ENCODE data around the gene HSD3B2. TPM values are rescaled to one million over a fixed set of nuclear protein-coding genes. Genes with fewer than 3 reads are reported as not detected.

HSD3B2 gene
- total and polyA plus RNA-seq, 2 of the 8 experiments (the other 6 are each of a cell fraction or from before 2014, with no cell fraction given): not detected

DNA sequence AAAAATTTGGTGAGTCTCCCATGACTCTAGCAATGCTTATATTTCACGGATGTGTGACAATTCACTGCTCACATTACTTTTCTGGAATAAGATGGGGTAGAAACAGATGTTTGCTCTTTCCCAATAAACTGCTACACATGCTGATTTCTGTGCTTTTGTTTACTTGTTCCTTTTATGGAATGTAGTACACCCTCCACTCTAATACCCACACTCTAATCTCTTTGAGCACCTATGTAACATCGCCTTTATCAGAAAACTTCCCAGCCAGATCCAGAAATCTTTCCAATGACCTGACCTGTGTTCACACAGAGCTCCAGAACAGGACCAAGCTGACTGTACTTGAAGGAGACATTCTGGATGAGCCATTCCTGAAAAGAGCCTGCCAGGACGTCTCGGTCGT lies 4.2 kb downstream of the HSD3B2 start:
- 96% methylated on average over 5 of the region's 5 CpGs; no CpG with 5 or more reads in 1 of the 2 experiments for WGBS, 2 experiments (ENCODE audit: extremely low coverage in 1 of 2, insufficient coverage in 1 of 2, insufficient read length in 1 of 2, insufficient replicate concordance in 2 of 2, low coverage in 1 of 2, low lambda C conversion rate in 2 of 2, missing lambda C conversion rate in 1 of 2)
- TF ChIP-seq CBX5 (IDR thresholded peaks at IDR 0.05; ENCODE audit: low read depth, low read length) (no peak), EGR1 (IDR thresholded peaks at IDR 0.05; ENCODE audit: borderline replicate concordance, low read depth, low read length) (no peak), GTF2F1 (IDR thresholded peaks at IDR 0.05; ENCODE audit: borderline replicate concordance, low read depth, low read length) (no peak), JUND (IDR thresholded peaks at IDR 0.05; ENCODE audit: low read length) (no peak), PHF8 (conservative IDR thresholded peaks at IDR 0.05; ENCODE audit: low read depth, low read length) (no peak), SIN3A (conservative IDR thresholded peaks at IDR 0.05 in 1 of 2, IDR thresholded peaks at IDR 0.05 in 1 of 2; ENCODE audit: low read depth in 1 of 2, low read length in 2 of 2) (no peak), TAF7 (optimal IDR thresholded peaks at IDR 0.05; ENCODE audit: borderline replicate concordance, low read depth, low read length) (no peak), CHD2 (IDR thresholded peaks at IDR 0.05; ENCODE audit: low read length) (no peak), SP4 (IDR thresholded peaks at IDR 0.05; ENCODE audit: low read length) (no peak)
- TF ChIP-seq, protein P1, sequence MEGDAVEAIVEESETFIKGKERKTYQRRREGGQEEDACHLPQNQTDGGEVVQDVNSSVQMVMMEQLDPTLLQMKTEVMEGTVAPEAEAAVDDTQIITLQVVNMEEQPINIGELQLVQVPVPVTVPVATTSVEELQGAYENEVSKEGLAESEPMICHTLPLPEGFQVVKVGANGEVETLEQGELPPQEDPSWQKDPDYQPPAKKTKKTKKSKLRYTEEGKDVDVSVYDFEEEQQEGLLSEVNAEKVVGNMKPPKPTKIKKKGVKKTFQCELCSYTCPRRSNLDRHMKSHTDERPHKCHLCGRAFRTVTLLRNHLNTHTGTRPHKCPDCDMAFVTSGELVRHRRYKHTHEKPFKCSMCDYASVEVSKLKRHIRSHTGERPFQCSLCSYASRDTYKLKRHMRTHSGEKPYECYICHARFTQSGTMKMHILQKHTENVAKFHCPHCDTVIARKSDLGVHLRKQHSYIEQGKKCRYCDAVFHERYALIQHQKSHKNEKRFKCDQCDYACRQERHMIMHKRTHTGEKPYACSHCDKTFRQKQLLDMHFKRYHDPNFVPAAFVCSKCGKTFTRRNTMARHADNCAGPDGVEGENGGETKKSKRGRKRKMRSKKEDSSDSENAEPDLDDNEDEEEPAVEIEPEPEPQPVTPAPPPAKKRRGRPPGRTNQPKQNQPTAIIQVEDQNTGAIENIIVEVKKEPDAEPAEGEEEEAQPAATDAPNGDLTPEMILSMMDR (IDR thresholded peaks at IDR 0.05; ENCODE audit: control extremely low read depth in 1 of 3, insufficient read depth in 1 of 3, low read depth in 1 of 3, low read length in 3 of 3): no peak

More for the DNA sequence above, 4.2 kb downstream of the HSD3B2 start:
- H2BK120ac ChIP-seq (replicated peaks; ENCODE audit: low read depth, low read length): no peak overlapping the region
- H2BK5ac ChIP-seq (ENCODE audit: low read depth, low read length): no peak overlapping the region
- DNase-seq (ENCODE audit: low read depth in 1 of 2, low spot score in 2 of 2) (no peak), FAIRE-seq (no peak)
- no peak overlapping the region for H3K9ac ChIP-seq (replicated peaks in 1 of 4; ENCODE audit: extremely low read depth in 1 of 4, low read depth in 3 of 4, low read length in 3 of 4)
- no peak overlapping the region for H3K4me3 ChIP-seq (ENCODE audit: extremely low read depth in 1 of 4, insufficient read depth in 2 of 4, low read depth in 3 of 4, low read length in 4 of 4)
- no peak overlapping the region for H3K4ac ChIP-seq (replicated peaks; ENCODE audit: insufficient read length, low read depth, low read length)
- no peak overlapping the region for H4K8ac ChIP-seq (ENCODE audit: extremely low read depth, insufficient read depth, low read length)
- H3K9me3 ChIP-seq (ENCODE audit: insufficient read depth in 2 of 2, low read depth in 1 of 2, low read length in 1 of 2): no peaks in the 10 kb centered on the region
- no peak overlapping the region for H2AFZ ChIP-seq (ENCODE audit: low read length)
- POLR2A ChIA-PET (ENCODE audit: partially characterized antibody): no interaction called here
- no peak overlapping the region for H3K4me2 ChIP-seq (ENCODE audit: insufficient read depth in 1 of 2, low read depth in 2 of 2, low read length in 2 of 2)
- no peaks in the 10 kb centered on the region for H3K36me3 ChIP-seq (ENCODE audit: control insufficient read depth in 2 of 4, insufficient read depth in 4 of 4, low read length in 3 of 4)
- no peaks in the 10 kb centered on the region for H4K20me1 ChIP-seq (replicated peaks in 1 of 2; ENCODE audit: control insufficient read depth in 1 of 2, insufficient read depth in 2 of 2, low read length in 2 of 2)
- H3K27ac ChIP-seq (ENCODE audit: low read depth, low read length): no peak overlapping the region
- H3K18ac ChIP-seq (ENCODE audit: extremely low read depth, low read length): no peak overlapping the region
- H3K23me2 ChIP-seq (ENCODE audit: low read depth, low read length): no peaks in the 10 kb centered on the region
- H3K23ac ChIP-seq (ENCODE audit: insufficient read length): no peak overlapping the region
- no peak overlapping the region for H3K14ac ChIP-seq (ENCODE audit: insufficient read length)
- no peak overlapping the region for H2BK15ac ChIP-seq (ENCODE audit: low read length)
- H2BK20ac ChIP-seq (ENCODE audit: low read length): no peak overlapping the region; the same call in 1 of the 2 replicates
- no peak overlapping the region for H4K5ac ChIP-seq (ENCODE audit: insufficient read length, low read depth, low read length)
- H4K91ac ChIP-seq (replicated peaks; ENCODE audit: insufficient read length, low read length): no peak overlapping the region
- no peak overlapping the region for H2BK12ac ChIP-seq (ENCODE audit: low read depth, low read length)
- H3K27me3 ChIP-seq (replicated peaks in 1 of 4; ENCODE audit: control insufficient read depth in 3 of 4, extremely low read depth in 1 of 4, insufficient read depth in 3 of 4, low read length in 3 of 4): no peaks in the 10 kb centered on the region
- H2AK5ac ChIP-seq (ENCODE audit: low read depth, low read length): no peak overlapping the region
- H3K56ac ChIP-seq (replicated peaks; ENCODE audit: insufficient read length, low read depth, low read length): no peak overlapping the region
- 0 out of 7 replicates have a peak, but pooled peaks cover 0 to 2% (median 0%) of the 10 kb centered on the region in 4 experiments for H3K4me1 ChIP-seq (replicated peaks in 1 of 4; ENCODE audit: control insufficient read depth in 3 of 4, insufficient read depth in 4 of 4, low read length in 3 of 4)
- no peaks in the 10 kb centered on the region for H3K79me2 ChIP-seq (ENCODE audit: control insufficient read depth in 1 of 2, insufficient read depth in 2 of 2, low read length in 2 of 2)
- no peaks in the 10 kb centered on the region for H3K79me1 ChIP-seq (ENCODE audit: low read depth, low read length)
- CTCF ChIA-PET (ENCODE audit: partially characterized antibody): interaction anchor here (0.5 to 2.0 kb wide), 2 partner anchors 14 to 1072 kb away, joined by 3 to 4 read pairs; no protein-coding TSS in a partner anchor

All from H1 (cell line).